GM19043 (cell line): ENCODE results near the gene EXTL1.

Experiments used
- ATAC-seq: cut with Tn5 transposase; IDR thresholded peaks from one replicate; pipeline ENCODE4 v1.9.1; 2021; ENCODE audit warnings: low read depth; ENCODE audit not compliant: unreplicated experiment

Gene EXTL1

GRCh38 chr1:26022404-26022779, 817 bp downstream of the EXTL1 start:
- no peak for ATAC-seq

GRCh38 chr1:26023009-26023408, 1.4 kb downstream of the EXTL1 start:
- no peak for ATAC-seq

- no peak for ATAC-seq
These were observed 2.3 kb downstream of the EXTL1 start for GRCh38 chr1:26023826-26024225.

- ATAC-seq = no peak
These were observed 3.5 kb downstream of the EXTL1 start for GRCh38 chr1:26025060-26025459.

GRCh38 chr1:26025517-26025916, 3.9 kb downstream of the EXTL1 start:
- ATAC-seq = no peak

GRCh38 chr1:26027716-26028489, 6.3 kb downstream of the EXTL1 start:
- ATAC-seq = no peak

GRCh38 chr1:26028490-26028980, 7.0 kb downstream of the EXTL1 start:
- ATAC-seq = no peak

GRCh38 chr1:26029054-26029863, 7.7 kb downstream of the EXTL1 start:
- ATAC-seq = no peak

GRCh38 chr1:26029864-26030481, 8.4 kb downstream of the EXTL1 start:
- no peak for ATAC-seq

GRCh38 chr1:26031196-26031595, 9.6 kb downstream of the EXTL1 start:
- no peak for ATAC-seq

- no peak for ATAC-seq
These were observed 10.1 kb downstream of the EXTL1 start for GRCh38 chr1:26031611-26032220.

GRCh38 chr1:26032656-26033357, 11.2 kb downstream of the EXTL1 start:
- ATAC-seq = no peak

- no peak for ATAC-seq
These were observed 13.1 kb downstream of the EXTL1 start for GRCh38 chr1:26034504-26035202.

- peak; percentile 90 for ATAC-seq
These were observed 13.8 kb downstream of the EXTL1 start for GRCh38 chr1:26035203-26035958.

- ATAC-seq = peak; percentile 59
These were observed 14.6 kb downstream of the EXTL1 start for GRCh38 chr1:26035959-26036755.

GRCh38 chr1:26036756-26037281, 15.2 kb downstream of the EXTL1 start:
- no peak for ATAC-seq

- ATAC-seq = no peak
These were observed 16.3 kb downstream of the EXTL1 start for GRCh38 chr1:26037904-26038303.

- no peak for ATAC-seq
These were observed 16.9 kb downstream of the EXTL1 start for GRCh38 chr1:26038477-26038876.
